CD4-positive, alpha-beta T cell treated with Interleukin-4 for 4 hours (primary cell): Measurements from ENCODE around the gene SNX33.

Experiments used
- DNase-seq: peaks from one replicate; pipeline ENCODE4 v3.0.0-alpha.2; 2020

Gene SNX33

GRCh38 chr15:75641603-75642002 is 6.1 kb upstream of the SNX33 start:
- no peak for DNase-seq

DNA sequence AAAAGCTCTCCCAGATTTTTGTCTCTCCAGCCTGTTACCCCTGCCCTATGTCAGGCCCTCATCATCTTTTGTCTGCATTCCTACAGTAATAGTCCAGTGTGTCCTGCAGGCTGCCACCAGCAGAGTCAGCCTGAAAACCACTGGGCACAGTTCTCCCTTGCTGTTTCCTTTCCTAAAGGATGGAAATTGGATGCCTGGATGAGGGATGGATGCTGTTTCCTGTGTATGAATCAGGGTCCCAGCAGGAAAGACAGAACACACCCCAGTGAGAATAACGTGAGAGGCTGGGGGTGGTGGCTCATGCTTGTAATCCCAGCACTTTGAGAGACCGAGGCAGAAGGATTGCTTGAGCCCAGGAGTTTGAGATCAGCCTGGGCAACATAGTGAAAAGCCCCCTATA is 3.3 kb upstream of the SNX33 start:
- DNase-seq = no peak

GRCh38 chr15:75646112-75646943 is 1.4 kb upstream of the SNX33 start:
- no peak for DNase-seq

DNA sequence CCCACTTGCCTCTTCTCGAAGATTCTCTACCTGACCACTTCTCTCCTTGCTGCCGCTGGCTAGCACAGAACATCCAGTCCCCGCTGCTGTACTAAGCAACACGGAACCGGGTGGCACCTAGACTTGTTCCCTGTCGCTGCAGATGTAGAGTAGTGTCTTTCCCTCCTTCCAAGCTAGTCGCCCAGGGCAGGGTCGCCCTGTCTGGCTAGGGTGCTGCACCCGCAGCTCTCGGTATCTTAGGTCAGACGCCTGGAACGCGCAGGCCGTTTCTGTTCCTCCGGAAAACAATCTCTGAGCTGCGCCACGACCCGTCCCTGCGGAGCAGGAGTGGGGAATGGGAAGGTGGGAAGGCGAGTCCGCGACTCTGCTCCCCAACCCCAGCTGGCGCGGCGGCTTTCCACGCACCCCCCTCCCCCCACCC is 758 bp upstream of the SNX33 start:
- no peak for DNase-seq

DNA sequence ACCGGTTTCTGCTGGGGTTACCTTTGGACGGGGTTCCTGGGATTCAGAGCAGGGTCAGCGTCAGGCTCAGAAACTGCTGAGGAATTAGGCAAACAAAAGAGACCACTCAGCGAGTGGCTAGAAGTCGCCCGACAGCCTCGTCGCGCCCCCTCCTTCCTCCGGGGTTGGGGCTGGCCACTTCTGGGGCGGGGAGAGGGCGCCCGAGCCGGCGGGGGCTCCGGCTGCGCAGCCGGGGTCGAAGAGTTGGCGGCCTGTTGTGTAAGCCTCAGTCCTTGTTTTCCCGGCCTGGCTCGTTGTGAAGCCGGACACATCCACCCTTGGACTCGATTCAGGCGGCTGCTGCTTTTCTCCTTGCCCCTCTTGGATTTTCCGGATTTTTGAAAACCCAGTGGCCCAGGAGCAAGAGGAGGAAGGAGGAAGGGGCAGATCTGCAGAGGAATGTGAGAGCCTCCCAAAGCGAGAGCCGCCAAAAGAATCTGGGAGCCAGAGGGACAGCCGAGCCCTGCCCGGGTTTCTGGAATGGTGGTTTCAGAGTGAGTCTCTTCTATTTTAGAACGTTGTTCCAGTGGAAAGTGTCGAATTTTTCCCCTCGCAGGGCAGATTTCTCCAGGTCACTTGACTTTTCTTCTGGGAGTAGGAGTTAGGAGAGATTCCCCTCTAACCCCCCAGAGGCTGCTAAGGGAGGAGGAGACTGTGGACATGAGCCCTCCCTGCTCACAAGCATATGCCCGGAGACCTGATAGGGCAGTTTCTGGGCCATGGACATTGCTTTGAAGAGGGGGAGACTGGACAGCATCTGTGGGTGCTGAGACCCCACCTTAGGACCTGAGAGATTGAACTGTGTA is 666 bp downstream of the SNX33 start:
- no peak for DNase-seq

DNA sequence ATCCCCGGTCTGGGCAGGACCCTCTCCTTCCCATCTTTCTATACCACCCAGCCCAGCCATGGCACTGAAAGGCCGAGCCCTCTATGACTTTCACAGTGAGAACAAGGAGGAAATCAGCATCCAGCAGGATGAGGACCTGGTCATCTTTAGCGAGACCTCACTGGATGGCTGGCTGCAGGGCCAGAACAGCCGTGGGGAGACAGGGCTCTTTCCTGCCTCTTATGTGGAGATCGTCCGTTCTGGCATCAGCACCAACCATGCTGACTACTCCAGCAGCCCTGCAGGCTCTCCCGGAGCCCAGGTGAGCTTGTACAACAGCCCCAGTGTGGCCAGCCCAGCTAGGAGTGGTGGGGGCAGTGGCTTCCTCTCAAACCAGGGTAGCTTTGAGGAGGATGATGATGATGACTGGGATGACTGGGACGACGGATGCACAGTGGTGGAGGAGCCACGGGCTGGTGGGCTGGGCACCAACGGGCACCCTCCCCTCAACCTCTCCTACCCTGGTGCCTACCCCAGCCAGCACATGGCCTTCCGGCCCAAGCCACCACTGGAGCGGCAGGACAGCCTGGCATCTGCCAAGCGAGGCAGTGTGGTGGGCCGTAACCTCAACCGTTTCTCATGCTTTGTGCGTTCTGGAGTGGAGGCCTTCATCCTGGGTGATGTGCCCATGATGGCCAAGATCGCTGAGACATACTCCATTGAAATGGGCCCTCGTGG is 1.5 kb downstream of the SNX33 start:
- no peak for DNase-seq

DNA sequence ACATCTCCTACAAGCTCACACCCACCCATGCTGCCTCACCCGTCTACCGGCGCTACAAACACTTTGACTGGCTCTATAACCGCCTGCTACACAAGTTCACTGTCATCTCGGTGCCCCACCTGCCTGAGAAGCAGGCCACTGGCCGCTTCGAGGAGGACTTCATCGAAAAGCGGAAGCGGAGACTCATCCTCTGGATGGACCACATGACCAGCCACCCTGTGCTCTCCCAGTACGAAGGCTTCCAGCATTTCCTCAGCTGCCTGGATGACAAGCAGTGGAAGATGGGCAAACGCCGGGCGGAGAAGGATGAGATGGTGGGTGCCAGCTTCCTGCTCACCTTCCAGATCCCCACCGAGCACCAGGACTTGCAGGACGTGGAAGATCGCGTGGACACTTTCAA is 2.1 kb downstream of the SNX33 start:
- DNase-seq = no peak

DNA sequence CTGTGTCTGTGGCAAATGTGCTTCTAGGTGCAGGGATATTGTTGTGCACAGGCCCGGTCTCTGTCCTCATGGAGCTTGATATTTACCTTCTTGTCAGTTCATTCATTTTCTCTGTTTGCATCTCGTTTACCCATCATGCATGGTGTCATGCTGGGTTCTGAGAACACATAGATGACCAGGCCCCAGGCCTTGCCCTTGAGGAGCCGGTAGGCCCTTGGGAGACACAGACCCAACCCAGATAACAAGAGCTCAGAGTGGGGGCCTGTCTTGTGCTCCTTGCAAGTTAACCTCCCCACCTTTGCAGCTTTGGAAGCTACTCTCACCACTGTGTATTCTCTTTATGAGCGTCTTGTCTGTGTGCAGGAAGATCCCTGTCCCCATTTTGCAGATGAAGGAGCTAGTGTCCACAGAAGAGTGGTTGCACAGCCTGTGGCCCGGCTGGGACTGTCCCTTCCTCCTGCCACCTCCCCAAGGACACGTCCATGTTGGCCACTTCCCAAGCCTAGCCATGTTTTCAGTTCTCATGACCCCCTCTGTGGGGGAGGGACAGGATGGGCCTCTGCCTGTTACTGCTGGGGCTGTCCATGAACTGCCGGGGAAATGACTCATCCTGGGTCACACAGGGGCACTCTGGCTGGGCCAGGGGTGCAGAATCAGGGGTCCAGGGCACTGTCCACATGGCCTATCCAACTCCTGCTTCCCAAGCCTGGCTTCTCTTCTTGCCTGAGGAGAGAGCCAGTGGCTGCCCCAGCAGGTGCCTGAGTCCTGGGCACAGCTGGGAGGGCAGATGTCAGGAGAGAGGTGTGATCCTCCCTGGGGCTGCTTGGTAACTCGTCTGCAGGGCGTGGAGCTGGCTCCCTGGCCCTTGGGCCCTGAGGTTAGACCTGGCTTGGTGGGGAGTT is 3.4 kb downstream of the SNX33 start:
- no peak for DNase-seq

GRCh38 chr15:75651810-75652543 is 4.3 kb downstream of the SNX33 start:
- no peak for DNase-seq

DNA sequence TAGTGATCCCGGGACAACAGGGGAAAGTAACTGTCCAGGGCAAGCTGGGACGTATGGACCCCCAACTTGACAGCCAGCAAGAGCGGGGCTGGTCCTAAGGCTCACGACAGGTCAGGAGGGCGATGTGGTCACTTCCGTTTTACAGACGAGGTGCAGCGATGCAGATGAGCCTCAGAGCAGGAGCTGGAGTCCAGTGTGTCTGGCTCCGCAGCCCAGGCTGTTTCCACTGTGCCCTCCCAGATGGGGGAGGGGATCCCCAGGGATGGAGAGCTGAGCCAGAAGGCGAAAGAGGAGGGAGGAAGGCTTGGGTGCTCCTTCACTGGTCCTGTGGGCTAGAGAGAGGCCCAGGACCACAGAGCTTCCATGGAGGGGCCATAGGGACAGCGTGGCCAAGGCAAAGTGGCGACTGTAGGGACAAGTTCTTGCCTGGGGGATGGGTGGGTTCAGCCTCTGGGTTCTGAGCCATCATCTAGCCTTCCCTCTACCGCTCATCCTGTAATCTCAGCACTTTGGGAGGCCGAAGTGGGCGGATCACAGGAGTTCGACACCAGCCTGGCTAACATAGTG is 5.7 kb downstream of the SNX33 start:
- no peak for DNase-seq

DNA sequence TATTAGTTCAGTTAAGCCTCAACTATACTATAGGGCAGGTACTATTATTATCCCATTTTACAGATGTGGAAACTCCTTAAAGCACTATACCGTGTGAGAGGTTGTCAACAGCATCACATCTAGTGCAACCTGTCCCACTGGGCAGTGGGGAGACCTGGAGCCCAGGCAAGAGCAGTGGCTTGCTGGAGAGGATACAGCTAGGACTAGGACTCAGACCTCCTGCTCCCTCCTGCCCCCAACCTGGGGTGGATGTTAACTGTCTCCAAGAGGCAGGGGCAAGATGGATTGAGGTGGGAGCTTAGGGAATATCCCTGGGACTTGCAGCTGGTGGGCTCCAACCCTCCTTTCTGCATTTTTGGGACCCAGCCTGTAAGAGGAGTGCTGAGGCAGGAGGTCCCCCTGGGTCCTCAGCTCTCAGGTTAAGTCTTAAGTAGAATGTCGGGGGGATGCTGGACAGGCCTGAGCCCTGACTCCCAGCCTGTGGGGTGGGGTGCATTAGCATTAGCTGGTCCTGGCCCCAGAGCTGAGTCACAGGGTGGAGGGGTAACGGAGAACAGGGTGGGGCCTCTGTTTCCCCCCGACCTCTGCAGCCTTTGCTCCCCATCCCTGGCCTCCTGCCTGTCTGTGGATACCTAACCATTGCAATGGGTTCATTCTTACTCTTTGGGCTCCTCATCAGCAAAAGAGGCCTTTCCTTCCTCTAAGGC is 6.6 kb downstream of the SNX33 start:
- DNase-seq = no peak

- DNase-seq = no peak
These were observed 8.2 kb downstream of the SNX33 start for GRCh38 chr15:75655931-75656330.

- no peak for DNase-seq
These were observed 8.6 kb downstream of the SNX33 start for GRCh38 chr15:75656331-75656730.

GRCh38 chr15:75656813-75657212 is 9.1 kb downstream of the SNX33 start:
- DNase-seq = no peak

GRCh38 chr15:75659141-75659771 is 11.5 kb downstream of the SNX33 start:
- DNase-seq = no peak

DNA sequence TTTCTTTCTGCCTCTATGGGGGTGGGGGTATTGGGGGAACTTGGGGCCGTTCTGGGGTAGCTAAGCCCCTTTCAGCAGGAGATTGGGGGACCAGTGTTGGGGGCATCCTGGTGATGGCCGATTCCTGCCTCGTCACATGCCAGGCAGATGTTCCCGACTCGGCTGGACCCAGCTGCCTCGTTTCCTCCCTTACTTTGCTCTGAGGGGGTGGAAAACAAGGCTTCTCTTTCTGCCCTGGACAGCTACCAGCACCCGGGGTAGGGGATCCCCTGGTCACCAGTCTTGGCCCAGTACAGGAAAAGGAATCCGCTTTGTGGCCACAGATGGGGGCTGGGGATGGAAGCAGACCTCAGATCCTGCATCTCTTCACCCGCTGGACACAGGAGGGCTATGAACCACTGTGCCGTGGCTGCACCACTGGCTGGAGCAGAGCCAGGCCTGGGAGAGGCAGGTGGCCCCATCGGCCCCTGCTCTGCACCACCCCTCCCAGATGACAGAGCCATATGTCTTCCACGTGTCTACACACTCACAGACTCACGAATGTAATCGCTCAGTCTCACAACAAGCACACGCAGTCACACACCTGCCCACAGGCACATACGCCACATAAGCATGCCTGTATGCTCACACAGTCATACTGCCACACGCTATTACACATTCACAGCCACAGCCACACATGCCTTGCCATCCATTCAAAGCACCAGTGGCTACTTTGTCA is 12.4 kb downstream of the SNX33 start:
- no peak for DNase-seq

DNA sequence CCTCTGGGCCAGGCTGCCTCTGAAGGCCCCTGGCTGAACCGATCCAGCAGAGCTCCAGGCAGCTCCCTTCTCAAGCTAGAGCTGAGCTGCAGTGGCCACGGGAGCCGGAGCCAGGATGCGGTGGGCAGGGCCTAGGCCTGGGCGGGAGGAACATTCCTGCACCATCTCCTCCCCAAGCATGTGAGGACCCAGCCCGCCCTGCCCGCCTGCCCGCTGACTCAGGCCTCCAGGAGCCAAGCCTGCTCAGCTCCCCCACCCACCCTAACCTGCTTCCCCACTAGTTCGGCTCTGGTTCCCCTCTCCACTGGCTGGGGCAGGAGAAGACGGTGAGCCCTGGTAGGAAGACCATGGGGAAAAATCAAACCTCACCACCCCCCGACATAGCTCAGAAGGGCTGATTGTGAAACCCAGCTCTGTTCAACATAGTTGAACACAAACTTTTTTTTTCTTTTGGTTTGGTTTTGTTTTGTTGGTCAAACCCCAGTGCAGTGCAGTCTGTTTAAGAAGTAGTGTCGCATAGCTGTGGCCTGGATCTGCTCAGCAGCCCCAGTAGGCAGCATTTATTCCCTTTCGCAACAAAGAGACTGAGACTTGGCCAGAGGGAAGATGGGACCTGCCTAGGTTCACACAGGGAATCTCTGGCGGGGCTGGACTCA is 13.5 kb downstream of the SNX33 start:
- no peak for DNase-seq

DNA sequence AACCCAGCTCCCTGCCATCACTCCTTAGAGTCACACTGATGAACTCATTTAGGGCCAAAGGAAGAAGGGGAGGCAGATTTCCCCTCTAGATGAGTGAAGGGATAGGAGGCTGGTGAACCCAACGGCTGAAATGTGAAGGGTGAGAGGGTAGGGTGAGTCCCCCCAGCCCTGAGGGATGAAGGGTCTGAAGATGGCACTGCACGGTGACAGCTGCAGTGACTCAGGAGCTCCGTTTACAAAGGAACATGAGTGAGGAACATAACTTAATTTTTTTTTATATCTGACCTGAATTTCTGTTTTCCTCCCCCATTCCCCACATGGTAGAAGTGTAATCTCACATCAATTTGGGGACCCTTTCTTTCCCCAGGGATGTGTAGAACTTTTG is 14.0 kb downstream of the SNX33 start:
- no peak for DNase-seq
